ENCODE measurements around the gene SPTLC2. TPM values are rescaled to one million over a fixed set of nuclear protein-coding genes. Genes with fewer than 3 reads are reported as not detected.

The SPTLC2 gene
- total and polyA plus RNA-seq, 4 donors = 8.1 to 48.6 (median 27.6) TPM

DNA sequence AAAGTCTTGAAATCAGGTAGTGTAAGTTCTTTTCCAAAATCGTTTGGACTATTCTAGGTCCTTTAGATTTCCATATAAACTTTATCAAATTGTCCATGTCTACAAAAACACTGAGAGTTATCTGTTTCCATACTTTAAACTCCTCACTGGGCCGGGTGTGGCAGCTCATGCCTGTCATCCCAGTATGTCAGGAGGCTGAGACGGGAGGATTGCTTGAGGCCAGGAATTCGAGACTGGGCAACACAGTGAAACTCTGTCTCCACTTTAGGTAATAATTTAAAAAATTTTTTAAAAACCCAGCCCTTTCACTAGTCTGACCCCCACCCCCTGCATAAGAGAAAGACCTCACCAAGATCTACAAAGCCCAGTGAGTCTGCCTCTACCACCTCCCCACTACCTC lies 111.4 kb downstream of the SPTLC2 start:
- H3K27me3 ChIP-seq (ENCODE audit: control insufficient read depth in 3 of 3, insufficient read depth in 3 of 3, low read length in 2 of 3) = peaks cover 0 to 9% (median 6%) of the 10 kb centered on the region in 3 donors
- ATAC-seq (ENCODE audit: insufficient read depth, low FRiP score) (no peak), DNase-seq (no peak)
- peaks cover 0 to 2% (median 0%) of the 10 kb centered on the region in 4 donors for H3K9me3 ChIP-seq (ENCODE audit: control insufficient read depth in 4 of 4, insufficient read depth in 3 of 4, low read length in 3 of 4)
- no peak overlapping the region for H3K27ac ChIP-seq (ENCODE audit: low read depth in 1 of 2, low read length in 1 of 2)
- no peak overlapping the region for H3K4me3 ChIP-seq
- H3K36me3 ChIP-seq (ENCODE audit: control insufficient read depth in 4 of 4, insufficient read depth in 4 of 4, low read length in 4 of 4) = peaks cover 0 to 11% (median 2%) of the 10 kb centered on the region in 4 donors
- 73 to 87% methylated on average over 4 of the region's 4 CpGs for WGBS, 2 donors
- TF ChIP-seq, protein P1, sequence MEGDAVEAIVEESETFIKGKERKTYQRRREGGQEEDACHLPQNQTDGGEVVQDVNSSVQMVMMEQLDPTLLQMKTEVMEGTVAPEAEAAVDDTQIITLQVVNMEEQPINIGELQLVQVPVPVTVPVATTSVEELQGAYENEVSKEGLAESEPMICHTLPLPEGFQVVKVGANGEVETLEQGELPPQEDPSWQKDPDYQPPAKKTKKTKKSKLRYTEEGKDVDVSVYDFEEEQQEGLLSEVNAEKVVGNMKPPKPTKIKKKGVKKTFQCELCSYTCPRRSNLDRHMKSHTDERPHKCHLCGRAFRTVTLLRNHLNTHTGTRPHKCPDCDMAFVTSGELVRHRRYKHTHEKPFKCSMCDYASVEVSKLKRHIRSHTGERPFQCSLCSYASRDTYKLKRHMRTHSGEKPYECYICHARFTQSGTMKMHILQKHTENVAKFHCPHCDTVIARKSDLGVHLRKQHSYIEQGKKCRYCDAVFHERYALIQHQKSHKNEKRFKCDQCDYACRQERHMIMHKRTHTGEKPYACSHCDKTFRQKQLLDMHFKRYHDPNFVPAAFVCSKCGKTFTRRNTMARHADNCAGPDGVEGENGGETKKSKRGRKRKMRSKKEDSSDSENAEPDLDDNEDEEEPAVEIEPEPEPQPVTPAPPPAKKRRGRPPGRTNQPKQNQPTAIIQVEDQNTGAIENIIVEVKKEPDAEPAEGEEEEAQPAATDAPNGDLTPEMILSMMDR (IDR thresholded peaks at IDR 0.05; ENCODE audit: control extremely low read depth, extremely low read depth) = no peak
- no peaks in the 10 kb centered on the region for H3K4me1 ChIP-seq (ENCODE audit: control insufficient read depth in 5 of 5, insufficient read depth in 5 of 5, low read length in 5 of 5)
- H3K9ac ChIP-seq (ENCODE audit: insufficient read depth in 1 of 2, low read length in 2 of 2) = no peak overlapping the region

DNA sequence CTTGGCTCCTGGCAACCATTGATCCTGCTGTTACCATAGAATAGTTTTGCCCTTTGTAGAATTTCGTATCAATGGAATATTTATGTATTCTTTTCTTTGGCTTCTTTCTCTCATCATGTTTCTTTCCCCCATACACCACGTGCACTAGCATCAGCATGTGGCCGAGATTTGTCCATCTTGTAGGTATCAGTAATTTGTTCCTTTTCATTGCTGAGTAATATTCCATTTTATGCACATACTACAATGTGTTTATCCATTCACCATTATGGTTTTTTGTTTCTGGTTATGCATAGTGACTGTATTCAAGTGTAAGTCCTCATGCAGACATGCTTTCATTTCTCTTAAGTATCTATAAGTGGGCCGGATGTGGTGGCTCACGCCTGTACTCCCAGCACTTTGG lies 113.3 kb downstream of the SPTLC2 start:
- H3K36me3 ChIP-seq (ENCODE audit: control insufficient read depth in 4 of 4, insufficient read depth in 4 of 4, low read length in 4 of 4) = peaks cover 0 to 4% (median 1%) of the 10 kb centered on the region in 4 donors
- H3K4me3 ChIP-seq = no peak overlapping the region
- peaks cover 0 to 9% (median 0%) of the 10 kb centered on the region in 5 donors for H3K4me1 ChIP-seq (ENCODE audit: control insufficient read depth in 5 of 5, insufficient read depth in 5 of 5, low read length in 5 of 5)
- DNase-seq (no peak), ATAC-seq (ENCODE audit: insufficient read depth, low FRiP score) (no peak)
- 98 to 99% methylated on average over 5 of the region's 5 CpGs for WGBS, 2 donors
- H3K27me3 ChIP-seq (ENCODE audit: control insufficient read depth in 3 of 3, insufficient read depth in 3 of 3, low read length in 2 of 3) = peaks cover 0 to 21% (median 16%) of the 10 kb centered on the region in 3 donors
- H3K9me3 ChIP-seq (ENCODE audit: control insufficient read depth in 4 of 4, insufficient read depth in 3 of 4, low read length in 3 of 4) = peaks cover 0 to 2% (median 0%) of the 10 kb centered on the region in 4 donors
- H3K27ac ChIP-seq (ENCODE audit: low read depth in 1 of 2, low read length in 1 of 2) = no peak overlapping the region
- TF ChIP-seq, protein P1 (IDR thresholded peaks at IDR 0.05; ENCODE audit: control extremely low read depth, extremely low read depth) = no peak
- no peak overlapping the region for H3K9ac ChIP-seq (ENCODE audit: insufficient read depth in 1 of 2, low read length in 2 of 2)

DNA sequence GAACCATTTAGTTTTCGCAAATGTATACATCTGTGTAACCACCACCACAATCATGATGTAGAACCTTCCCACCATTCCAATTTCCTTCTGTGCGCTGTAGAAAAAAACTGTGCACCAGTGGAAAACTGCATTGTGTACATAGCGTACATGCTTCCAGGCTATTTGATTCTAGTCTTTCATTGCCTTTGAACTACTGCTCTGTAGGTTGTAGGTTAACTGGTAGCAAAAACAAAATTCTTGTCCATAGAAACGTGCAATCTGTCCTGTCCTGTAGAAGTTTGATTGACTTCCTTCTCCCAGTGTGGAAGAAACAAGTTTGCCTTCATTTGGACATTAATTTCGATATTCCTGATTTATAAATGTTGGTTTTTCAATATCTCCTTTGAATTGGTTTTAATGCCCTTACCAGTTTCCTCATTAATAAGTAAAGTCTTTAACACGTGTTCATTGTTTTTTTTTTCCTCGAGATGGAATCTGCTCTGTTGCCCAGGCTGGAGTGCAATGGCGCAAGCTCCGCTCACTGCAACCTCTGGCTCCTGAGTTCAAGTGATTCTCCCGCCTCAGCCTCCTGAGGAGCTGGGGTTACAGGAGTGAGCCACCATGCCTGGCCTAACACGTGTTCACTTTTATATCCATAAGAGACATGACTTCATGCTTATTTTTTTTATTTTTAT lies 114.2 kb downstream of the SPTLC2 start:
- 78 to 85% methylated on average over 11 of the region's 11 CpGs for WGBS, 2 donors
- DNase-seq (no peak), ATAC-seq (ENCODE audit: insufficient read depth, low FRiP score) (no peak)
- TF ChIP-seq, protein P1 (IDR thresholded peaks at IDR 0.05; ENCODE audit: control extremely low read depth, extremely low read depth) = no peak
- H3K27me3 ChIP-seq (ENCODE audit: control insufficient read depth in 3 of 3, insufficient read depth in 3 of 3, low read length in 2 of 3) = peaks cover 0 to 30% (median 23%) of the 10 kb centered on the region in 3 donors
- peaks cover 0 to 12% (median 0%) of the 10 kb centered on the region in 5 donors for H3K4me1 ChIP-seq (ENCODE audit: control insufficient read depth in 5 of 5, insufficient read depth in 5 of 5, low read length in 5 of 5)
- no peak overlapping the region for H3K27ac ChIP-seq (ENCODE audit: low read depth in 1 of 2, low read length in 1 of 2)
- H3K4me3 ChIP-seq = no peak overlapping the region
- peaks cover 0 to 2% (median 0%) of the 10 kb centered on the region in 4 donors for H3K36me3 ChIP-seq (ENCODE audit: control insufficient read depth in 4 of 4, insufficient read depth in 4 of 4, low read length in 4 of 4)
- peaks cover 0 to 2% (median 0%) of the 10 kb centered on the region in 4 donors for H3K9me3 ChIP-seq (ENCODE audit: control insufficient read depth in 4 of 4, insufficient read depth in 3 of 4, low read length in 3 of 4)
- H3K9ac ChIP-seq (ENCODE audit: insufficient read depth in 1 of 2, low read length in 2 of 2) = no peak overlapping the region

Measured in lung (tissue), 12 donors.